Duodenal mucosa (tissue), 2 donors: ENCODE data around the gene ATF3.

ENCODE experiments used
- H3K27ac ChIP-seq: one replicate; pipeline ENCODE4 v1.7.0; 2013; ENCODE audit warnings: low read depth, low read length
- H3K27me3 ChIP-seq, 2 donors: one replicate each; pipeline ENCODE4 v1.7.0; 2013; ENCODE audit warnings: low read length in 2 of 2, control low read depth in 1 of 2; ENCODE audit not compliant: insufficient read depth in 2 of 2, control insufficient read depth in 1 of 2
- H3K36me3 ChIP-seq, 2 donors: one replicate each; pipeline ENCODE4 v1.7.0; 2013; ENCODE audit warnings: low read length in 2 of 2, control low read depth in 1 of 2; ENCODE audit not compliant: insufficient read depth in 2 of 2, control insufficient read depth in 1 of 2
- H3K4me1 ChIP-seq, 2 donors: one replicate each; pipeline ENCODE4 v1.7.0; 2013; ENCODE audit warnings: low read length in 2 of 2, control low read depth in 1 of 2; ENCODE audit not compliant: insufficient read depth in 2 of 2, control insufficient read depth in 1 of 2
- H3K4me3 ChIP-seq, 2 donors: one replicate each; pipeline ENCODE4 v1.7.0; 2013; ENCODE audit warnings: low read length in 2 of 2, low read depth in 1 of 2
- H3K9ac ChIP-seq, 2 donors: one replicate each; pipeline ENCODE4 v1.7.0; 2013; ENCODE audit warnings: low read length in 2 of 2, low read depth in 1 of 2
- H3K9me3 ChIP-seq, 2 donors: one replicate each; pipeline ENCODE4 v1.7.0; 2013; ENCODE audit warnings: low read length in 2 of 2, control low read depth in 1 of 2; ENCODE audit not compliant: control insufficient read depth in 1 of 2

Gene ATF3

GRCh38 chr1:212618466-212619210 is 10.1 kb downstream of the ATF3 start:
- Histone ChIP-seq H3K27ac (no peak overlapping the region), H3K27me3 (no peaks in the 10 kb centered on the region), H3K9ac (no peak overlapping the region), H3K4me3 (no peak overlapping the region), H3K4me1 (no peaks in the 10 kb centered on the region), H3K9me3 (no peaks in the 10 kb centered on the region), H3K36me3 (peaks cover 19 to 35% of the 10 kb centered on the region in 2 donors)

DNA sequence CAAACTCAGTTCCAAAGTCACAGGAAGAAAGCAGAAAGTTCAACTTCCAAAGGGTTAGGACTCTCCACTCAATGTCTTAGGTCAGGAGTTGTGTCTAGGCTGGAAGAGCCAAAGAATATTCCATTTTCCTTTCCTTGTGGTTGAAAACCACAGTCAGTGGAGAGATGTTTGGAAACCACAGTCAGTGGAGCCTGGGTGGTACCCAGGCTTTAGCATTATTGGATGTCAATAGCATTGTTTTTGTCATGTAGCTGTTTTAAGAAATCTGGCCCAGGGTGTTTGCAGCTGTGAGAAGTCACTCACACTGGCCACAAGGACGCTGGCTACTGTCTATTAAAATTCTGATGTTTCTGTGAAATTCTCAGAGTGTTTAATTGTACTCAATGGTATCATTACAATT is 11.7 kb downstream of the ATF3 start:
- H3K36me3 ChIP-seq, result peaks cover 19 to 31% of the 10 kb centered on the region in 2 donors

DNA sequence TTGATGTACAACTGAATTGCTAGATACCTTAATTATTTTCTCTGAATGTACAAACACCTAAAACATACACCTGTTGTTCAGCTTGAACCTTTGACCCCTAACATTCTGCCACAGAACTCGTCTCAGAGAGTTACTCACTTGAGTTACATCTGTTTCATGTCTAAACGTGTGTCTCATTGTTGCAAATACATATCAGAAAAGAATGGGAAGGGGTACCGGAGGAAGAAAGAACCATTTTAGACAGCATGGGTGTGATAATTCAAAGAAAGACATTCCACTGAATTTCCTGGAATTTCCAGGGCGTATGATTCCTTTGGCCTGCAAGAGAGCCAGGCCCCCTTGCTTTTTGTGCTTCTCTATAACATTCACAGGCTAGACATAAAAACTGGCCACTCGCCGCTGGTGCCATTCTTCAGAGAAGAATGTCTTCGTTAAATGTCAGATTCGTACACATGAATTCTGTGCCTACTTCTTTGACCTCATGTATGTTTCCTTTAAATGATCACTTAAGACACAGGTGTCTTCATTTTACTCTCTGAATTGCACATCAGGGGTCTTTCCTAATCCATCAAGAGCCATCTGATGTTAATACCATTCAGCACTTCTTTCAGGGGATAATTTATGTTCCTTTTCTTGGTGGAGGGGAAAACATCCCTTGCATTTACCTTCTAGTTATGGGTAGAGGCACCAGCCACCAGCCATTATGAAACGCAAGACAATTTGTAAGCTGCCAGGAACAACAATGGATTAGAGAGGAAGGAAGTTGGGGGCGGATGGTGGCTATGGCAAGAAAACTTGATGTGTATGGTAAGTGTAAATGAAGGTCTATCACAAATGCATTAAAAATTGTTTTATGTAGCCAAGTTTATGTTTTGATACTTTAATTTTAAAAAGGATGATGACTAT is 12.7 kb downstream of the ATF3 start:
- H3K27ac ChIP-seq, result no peak overlapping the region
- H3K27me3 ChIP-seq, result no peaks in the 10 kb centered on the region
- H3K9me3 ChIP-seq, result no peaks in the 10 kb centered on the region
- H3K4me1 ChIP-seq, result no peaks in the 10 kb centered on the region
- peaks cover 19 to 24% of the 10 kb centered on the region in 2 donors for H3K36me3 ChIP-seq
- H3K4me3 ChIP-seq, result no peak overlapping the region
- H3K9ac ChIP-seq, result no peak overlapping the region

More for the DNA sequence above, 11.7 kb downstream of the ATF3 start:
- no peak overlapping the region for H3K4me3 ChIP-seq
- H3K9ac ChIP-seq, result no peak overlapping the region
- no peak overlapping the region for H3K27ac ChIP-seq
- no peaks in the 10 kb centered on the region for H3K27me3 ChIP-seq
- H3K9me3 ChIP-seq, result no peaks in the 10 kb centered on the region
- H3K4me1 ChIP-seq, result no peaks in the 10 kb centered on the region

GRCh38 chr1:212621949-212622305 is 13.4 kb downstream of the ATF3 start:
- Histone ChIP-seq H3K9me3 (no peaks in the 10 kb centered on the region), H3K4me1 (no peaks in the 10 kb centered on the region), H3K4me3 (no peak overlapping the region), H3K36me3 (peaks cover 19 to 20% of the 10 kb centered on the region in 2 donors), H3K27me3 (no peaks in the 10 kb centered on the region), H3K9ac (no peak overlapping the region), H3K27ac (no peak overlapping the region)

GRCh38 chr1:212622467-212622866 is 13.9 kb downstream of the ATF3 start:
- no peak overlapping the region for H3K4me3 ChIP-seq
- H3K4me1 ChIP-seq, result no peaks in the 10 kb centered on the region
- no peak overlapping the region for H3K27ac ChIP-seq
- H3K36me3 ChIP-seq, result peaks cover 16 to 19% of the 10 kb centered on the region in 2 donors
- no peaks in the 10 kb centered on the region for H3K9me3 ChIP-seq
- H3K27me3 ChIP-seq, result no peaks in the 10 kb centered on the region
- H3K9ac ChIP-seq, result no peak overlapping the region

- H3K27me3 ChIP-seq, result no peaks in the 10 kb centered on the region
- H3K36me3 ChIP-seq, result peaks cover 15 to 19% of the 10 kb centered on the region in 2 donors
- H3K4me3 ChIP-seq, result no peak overlapping the region
- no peak overlapping the region for H3K9ac ChIP-seq
- no peaks in the 10 kb centered on the region for H3K9me3 ChIP-seq
- no peak overlapping the region for H3K27ac ChIP-seq
- H3K4me1 ChIP-seq, result no peaks in the 10 kb centered on the region
Observed at GRCh38 chr1:212622906-212623305, 14.3 kb downstream of the ATF3 start.

GRCh38 chr1:212623603-212624002 is 15.0 kb downstream of the ATF3 start:
- Histone ChIP-seq H3K4me3 (no peak overlapping the region), H3K9ac (no peak overlapping the region), H3K4me1 (no peaks in the 10 kb centered on the region), H3K27ac (no peak overlapping the region), H3K36me3 (peaks cover 8 to 15% of the 10 kb centered on the region in 2 donors), H3K9me3 (no peaks in the 10 kb centered on the region), H3K27me3 (no peaks in the 10 kb centered on the region)

DNA sequence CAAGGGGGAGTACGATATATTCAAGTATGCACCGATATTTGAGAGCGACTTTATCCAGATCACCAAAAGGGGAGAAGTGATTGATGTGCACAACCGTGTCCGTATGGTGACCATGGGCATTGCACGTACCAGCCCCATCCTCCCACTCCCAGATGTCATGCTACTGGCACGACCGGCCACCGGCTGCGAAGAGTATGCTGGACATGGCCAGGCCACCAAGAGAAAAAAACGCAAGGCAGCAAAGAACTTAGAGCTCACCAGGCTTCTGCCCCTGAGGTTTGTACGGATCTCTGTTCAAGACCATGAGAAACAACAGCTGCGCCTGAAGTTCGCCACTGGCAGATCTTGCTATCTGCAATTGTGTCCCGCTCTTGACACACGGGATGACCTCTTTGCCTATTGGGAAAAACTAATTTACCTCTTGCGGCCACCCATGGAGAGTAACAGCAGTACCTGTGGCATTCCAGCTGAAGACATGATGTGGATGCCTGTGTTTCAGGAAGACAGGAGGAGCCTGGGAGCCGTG is 16.5 kb downstream of the ATF3 start:
- H3K36me3 ChIP-seq, result peaks cover 0 to 2% of the 10 kb centered on the region in 2 donors
- no peak overlapping the region for H3K27ac ChIP-seq
- H3K27me3 ChIP-seq, result no peaks in the 10 kb centered on the region
- no peak overlapping the region for H3K4me3 ChIP-seq
- H3K9me3 ChIP-seq, result no peaks in the 10 kb centered on the region
- no peaks in the 10 kb centered on the region for H3K4me1 ChIP-seq
- no peak overlapping the region for H3K9ac ChIP-seq

DNA sequence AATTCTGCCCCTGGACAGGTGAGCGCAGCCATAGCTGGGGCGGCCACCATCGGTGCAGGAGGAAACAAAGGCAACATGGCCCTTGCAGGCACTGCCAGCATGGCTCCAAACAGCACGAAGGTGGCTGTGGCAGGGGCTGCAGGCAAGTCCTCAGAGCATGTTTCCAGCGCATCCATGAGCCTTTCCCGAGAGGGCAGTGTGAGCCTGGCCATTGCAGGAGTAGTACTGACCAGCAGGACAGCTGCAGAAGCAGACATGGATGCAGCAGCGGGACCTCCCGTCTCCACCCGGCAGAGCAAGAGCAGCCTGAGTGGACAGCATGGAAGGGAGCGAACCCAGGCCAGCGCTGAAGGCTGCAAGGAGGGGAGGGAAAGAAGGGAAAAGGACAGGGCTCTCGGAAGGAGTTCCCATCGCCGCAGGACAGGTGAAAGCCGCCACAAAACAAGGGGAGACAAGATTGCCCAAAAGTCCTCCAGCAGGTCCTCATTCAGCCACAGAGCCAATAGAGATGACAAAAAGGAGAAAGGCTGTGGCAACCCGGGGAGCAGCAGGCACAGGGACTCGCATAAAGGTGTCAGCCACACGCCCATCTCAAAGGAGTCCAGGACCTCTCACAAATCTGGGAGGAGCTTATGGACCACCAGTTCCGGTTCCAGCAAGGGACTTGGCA is 17.4 kb downstream of the ATF3 start:
- Histone ChIP-seq H3K4me3 (no peak overlapping the region), H3K4me1 (peaks cover 0 to 3% of the 10 kb centered on the region in 2 donors), H3K27me3 (no peaks in the 10 kb centered on the region), H3K36me3 (no peaks in the 10 kb centered on the region), H3K27ac (no peak overlapping the region), H3K9me3 (no peaks in the 10 kb centered on the region), H3K9ac (no peak overlapping the region)

DNA sequence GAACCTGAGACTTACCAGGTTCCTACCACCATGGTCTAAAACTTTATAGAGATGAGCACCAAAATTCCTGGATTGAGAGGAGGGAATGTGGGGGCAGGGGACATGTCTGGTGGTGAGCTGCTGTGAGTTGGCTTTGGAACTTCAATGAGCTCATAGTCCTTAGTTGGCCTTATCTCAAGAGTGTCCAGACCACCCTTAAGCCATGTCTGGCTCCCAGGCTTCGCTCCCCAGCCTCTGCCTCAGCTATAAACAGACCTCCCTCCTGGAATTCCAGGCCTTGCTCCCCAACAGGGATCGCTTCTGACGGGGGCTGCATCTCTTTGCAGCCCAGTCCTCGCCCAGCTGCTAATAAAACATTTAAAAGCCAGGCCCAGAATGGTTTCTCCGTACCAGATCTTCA is 19.5 kb downstream of the ATF3 start:
- Histone ChIP-seq H3K27me3 (no peaks in the 10 kb centered on the region), H3K27ac (no peak overlapping the region), H3K4me1 (peaks cover 0 to 3% of the 10 kb centered on the region in 2 donors), H3K36me3 (no peaks in the 10 kb centered on the region), H3K9ac (no peak overlapping the region), H3K4me3 (no peak overlapping the region), H3K9me3 (no peaks in the 10 kb centered on the region)
